KOPT-K1 (cell line): ENCODE results near the gene APP.

Source experiments
- H3K27ac ChIP-seq: fragments of 200-600 bp; sonication (generic); 2 replicates; pipeline ENCODE4 v1.5.1; 2016; ENCODE audit warnings: antibody characterized with exemption, mild to moderate bottlenecking, low read depth, low read length; ENCODE audit not compliant: poor library complexity, severe bottlenecking
- H3K36me3 ChIP-seq: fragments of 200-600 bp; sonication (generic); 2 replicates; pipeline ENCODE4 v1.5.1; 2017; ENCODE audit warnings: antibody characterized with exemption, mild to moderate bottlenecking, low read length, moderate library complexity; ENCODE audit not compliant: insufficient read depth
- H3K9me3 ChIP-seq: fragments of 200-600 bp; sonication (generic); 2 replicates; pipeline ENCODE4 v1.5.1; 2017; ENCODE audit warnings: antibody characterized with exemption, low read length, mild to moderate bottlenecking; ENCODE audit not compliant: insufficient read depth, poor library complexity, severe bottlenecking

Gene APP

DNA sequence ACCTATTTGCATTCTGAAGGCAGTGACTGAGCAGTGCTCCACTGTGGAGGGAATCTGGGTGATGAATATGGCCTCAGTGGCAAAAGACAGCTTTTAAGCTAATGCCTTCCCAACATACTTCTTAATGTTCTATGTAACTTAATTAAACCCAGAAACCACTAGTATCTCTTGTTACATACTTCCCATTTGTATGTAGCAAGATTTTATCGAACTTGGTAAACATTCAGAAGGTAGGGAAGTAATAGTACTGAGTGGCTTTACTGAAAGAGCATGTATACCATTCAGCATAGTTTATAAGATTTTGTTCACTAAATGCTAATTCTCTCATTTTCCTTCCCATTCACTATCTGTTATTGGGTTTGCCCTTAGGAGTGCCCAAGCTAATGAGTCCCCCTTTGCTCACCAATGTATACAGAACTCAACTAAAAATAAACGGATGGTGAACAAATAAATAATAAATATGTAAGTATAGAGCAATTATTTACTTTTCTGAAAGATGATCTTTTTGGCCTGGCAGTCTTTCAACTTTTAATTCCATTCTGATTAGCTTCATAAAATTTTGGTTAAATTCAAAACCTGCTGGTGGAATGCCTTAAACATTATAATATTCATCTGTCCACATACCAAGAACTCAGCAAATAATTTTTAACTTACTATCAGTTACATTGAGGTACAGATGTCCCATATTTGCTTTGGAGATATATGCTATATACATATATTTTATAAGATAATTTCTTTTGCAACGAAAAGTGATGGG, 204.4 kb downstream of the APP start:
- Histone ChIP-seq H3K9me3 (peaks cover under 1% of the 10 kb centered on the region), H3K36me3 (no peaks in the 10 kb centered on the region), H3K27ac (no peak overlapping the region)

DNA sequence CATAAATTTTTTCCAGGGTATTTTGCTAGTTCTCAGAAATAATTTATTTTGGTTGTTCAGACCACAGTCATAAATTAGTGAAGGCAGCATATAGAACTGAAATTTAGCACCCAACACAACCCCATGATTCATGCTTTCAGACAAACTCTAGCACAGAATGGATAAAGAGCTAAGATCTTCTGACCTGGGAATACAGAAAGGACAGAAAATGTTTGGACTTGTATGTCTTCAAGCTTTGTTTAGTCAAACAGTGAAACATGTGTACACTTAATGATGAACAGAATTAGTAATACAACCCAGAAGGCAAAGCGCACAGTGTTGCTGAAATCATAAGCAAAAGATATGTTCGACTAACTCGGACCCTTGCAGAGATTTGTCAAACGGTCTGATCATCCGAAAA, 205.6 kb downstream of the APP start:
- Histone ChIP-seq H3K27ac (no peak overlapping the region), H3K9me3 (no peaks in the 10 kb centered on the region), H3K36me3 (no peaks in the 10 kb centered on the region)

DNA sequence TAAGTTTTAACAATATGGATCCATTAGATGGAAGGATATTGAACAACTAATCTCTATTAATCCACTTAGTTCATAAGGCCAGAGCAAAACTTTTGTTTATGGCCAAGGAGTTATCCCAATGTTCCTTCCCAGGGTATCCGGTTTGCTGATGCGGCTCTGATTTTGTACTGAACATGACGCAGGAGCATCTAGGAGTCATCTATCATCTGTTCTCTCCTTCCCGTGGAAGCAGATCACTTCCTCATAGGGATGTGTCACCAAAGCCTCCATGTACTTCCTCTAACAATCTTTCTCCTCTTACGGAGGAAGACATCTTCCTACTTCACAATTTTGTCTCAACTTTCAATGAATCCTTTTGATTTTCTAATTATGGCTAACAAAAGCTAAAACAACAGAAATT, 206.6 kb downstream of the APP start:
- Histone ChIP-seq H3K9me3 (no peaks in the 10 kb centered on the region), H3K27ac (no peak overlapping the region), H3K36me3 (no peaks in the 10 kb centered on the region)

DNA sequence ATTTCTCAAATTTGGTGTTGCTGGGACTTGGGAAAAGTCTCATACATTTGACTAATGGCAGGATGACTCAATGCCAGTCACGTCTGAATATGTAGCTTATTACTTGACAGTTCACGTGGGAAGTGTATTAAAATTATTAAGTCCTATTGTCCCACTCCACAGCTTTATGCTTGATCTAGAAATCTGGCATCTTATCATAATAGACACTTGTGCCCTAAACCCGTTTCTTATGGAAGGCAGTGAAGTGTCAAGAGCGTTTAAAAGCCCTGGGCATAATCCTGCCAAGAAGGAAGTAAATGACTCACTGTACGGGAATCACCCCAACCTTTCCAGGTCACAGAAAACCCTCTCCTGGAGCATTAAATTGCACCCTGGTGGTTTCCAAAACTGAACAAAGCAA, 207.4 kb downstream of the APP start:
- Histone ChIP-seq H3K9me3 (no peaks in the 10 kb centered on the region), H3K36me3 (no peaks in the 10 kb centered on the region), H3K27ac (no peak overlapping the region)

DNA sequence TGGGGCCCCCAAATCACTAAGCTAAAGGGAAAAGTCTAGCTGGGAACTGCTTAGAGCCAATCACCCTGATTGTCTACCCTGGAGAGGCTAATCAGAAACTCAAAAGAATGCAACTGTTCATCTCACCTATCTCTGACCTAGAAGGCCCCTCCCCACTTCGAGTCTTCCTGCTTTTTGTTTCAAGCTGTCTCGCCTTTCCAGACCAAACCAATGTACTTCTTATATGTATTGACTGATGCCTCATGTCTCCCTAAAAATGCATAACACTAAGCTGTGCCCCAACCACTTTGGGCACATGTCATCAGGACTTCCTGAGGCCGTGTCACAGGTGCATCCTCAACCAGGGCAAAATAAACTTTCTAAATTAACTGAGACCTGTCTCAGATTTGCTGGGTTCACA, 209.5 kb downstream of the APP start:
- H3K27ac ChIP-seq: no peak overlapping the region
- H3K36me3 ChIP-seq: no peaks in the 10 kb centered on the region
- H3K9me3 ChIP-seq: no peaks in the 10 kb centered on the region

DNA sequence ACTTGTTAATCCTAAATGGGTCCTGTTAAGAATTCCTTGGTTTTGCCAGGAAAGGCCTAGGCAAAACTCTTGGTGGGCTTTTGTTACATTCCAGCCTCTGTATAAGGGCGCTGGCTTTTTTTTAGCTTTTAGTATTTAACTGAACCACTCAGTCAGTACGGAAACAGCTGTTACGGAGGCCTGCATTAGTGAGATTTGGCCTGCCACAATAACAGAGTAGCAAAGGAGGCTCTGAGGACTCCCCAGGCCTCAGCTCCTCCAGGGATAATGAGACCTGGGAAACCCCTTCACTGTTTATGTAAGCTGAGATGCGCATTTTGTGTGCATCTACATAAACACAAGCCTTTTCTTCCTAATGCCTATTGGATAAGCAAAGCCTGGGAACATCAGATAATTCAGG, 210.2 kb downstream of the APP start:
- Histone ChIP-seq H3K36me3 (no peaks in the 10 kb centered on the region), H3K27ac (no peak overlapping the region), H3K9me3 (no peaks in the 10 kb centered on the region)

DNA sequence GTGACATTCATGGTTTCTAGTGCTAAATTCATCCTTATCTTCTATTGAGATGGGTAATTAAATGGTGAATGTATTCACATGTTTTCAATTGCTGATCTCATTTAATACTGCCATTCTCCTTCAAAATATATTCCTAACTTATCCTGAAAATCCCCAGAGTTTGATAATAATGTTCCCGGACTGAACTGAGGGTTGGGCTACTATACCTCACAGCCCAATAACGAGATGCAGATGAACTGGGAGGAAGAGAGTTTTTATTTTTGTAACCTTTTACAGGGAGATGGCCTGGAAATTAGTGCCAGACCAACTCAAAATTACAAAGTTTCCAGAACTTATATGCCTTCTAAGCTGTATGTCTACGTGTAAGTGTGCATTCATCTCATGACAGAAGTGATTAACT, 210.8 kb downstream of the APP start:
- Histone ChIP-seq H3K9me3 (no peaks in the 10 kb centered on the region), H3K27ac (no peak overlapping the region), H3K36me3 (no peaks in the 10 kb centered on the region)

DNA sequence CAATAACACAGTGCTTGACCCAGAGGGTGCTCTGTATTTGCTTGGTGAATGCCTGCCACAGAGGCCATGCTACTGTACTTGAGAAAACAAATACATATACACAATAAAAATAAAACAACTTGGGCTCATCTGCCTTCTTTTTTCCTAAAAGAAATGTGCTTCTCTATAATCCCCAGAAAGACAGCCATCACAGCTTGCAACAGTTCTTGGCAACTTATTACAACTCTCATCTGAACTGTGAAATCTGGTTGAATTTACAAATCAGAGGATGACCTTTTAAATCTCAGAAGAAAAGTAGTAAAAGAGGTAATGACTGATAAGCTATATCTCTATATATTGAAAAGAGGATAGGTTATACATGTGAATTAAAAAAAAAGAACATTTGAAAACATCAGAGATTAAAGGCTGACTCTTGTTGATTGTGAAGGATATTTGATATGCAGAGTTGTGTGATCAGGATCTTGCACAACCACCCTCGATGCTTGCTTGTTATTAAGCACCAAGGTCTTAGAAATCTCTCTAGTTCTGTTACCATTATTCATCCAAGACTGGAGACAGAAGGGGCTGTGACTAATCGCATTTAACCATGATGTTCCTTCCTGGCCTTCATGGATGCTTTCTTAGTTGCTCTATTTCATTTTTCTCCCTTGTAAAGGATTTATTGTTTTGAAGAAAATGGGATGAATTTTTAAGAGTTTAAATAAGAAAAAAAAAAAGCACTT, 213.4 kb downstream of the APP start:
- H3K27ac ChIP-seq: no peak overlapping the region
- no peaks in the 10 kb centered on the region for H3K9me3 ChIP-seq
- H3K36me3 ChIP-seq: no peaks in the 10 kb centered on the region

DNA sequence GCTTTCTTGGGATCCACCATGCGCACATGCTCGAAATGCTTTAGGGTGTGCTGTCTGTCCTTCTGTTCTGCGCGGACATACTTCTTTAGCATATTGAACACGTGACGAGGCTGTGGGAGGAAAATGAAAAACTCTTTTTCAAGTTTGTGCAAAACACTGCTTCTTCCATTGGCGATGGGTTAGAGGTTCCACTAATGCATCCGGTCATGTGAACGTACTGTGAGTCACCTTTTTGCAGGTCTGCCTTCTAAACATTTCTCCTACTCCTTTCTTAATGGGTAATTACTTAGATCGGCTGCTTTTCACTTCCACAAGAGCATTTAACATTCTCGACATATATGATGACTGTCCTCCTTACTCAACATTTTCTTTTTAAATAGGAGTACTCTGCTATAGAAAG, 214.9 kb downstream of the APP start:
- H3K36me3 ChIP-seq: no peaks in the 10 kb centered on the region
- no peaks in the 10 kb centered on the region for H3K9me3 ChIP-seq
- H3K27ac ChIP-seq: no peak overlapping the region

DNA sequence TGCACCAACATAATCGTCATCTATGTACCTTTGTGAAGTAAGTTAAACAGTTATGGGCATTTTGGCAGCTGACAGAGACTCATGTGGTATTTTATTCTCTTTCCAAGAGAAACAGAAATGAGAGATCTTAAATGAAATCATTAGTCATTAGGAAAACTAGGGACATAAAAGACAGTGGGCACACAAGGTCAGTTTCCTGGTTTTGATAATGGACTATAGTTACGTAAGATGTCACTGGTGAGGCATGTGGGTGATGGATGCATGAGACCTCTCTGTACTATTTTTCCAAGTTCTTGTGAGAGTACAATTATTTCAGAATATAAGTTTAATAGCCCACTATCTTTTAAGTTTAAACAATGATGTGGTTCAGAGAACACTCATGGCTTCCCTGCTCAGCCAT, 216.9 kb downstream of the APP start:
- no peak overlapping the region for H3K27ac ChIP-seq
- H3K9me3 ChIP-seq: no peaks in the 10 kb centered on the region
- H3K36me3 ChIP-seq: no peaks in the 10 kb centered on the region

DNA sequence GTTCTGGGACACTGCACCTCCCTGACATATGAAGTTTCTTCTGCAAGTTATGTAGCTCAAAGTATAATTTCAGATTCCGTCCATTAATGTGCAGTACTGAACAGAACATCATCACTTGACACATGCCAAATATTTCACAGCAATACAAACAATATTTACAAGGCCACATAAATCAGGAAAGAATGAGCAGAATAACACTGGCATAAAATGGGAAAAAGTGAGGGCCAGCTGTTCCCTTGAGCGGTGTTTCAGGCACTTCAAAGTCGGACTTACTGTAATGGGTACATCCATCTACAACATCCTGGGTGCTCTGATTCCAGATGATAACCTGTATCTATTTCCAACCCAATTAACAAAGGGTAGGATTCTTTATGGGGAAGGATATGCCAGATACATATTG, 217.4 kb downstream of the APP start:
- Histone ChIP-seq H3K9me3 (no peaks in the 10 kb centered on the region), H3K36me3 (no peaks in the 10 kb centered on the region), H3K27ac (no peak overlapping the region)

DNA sequence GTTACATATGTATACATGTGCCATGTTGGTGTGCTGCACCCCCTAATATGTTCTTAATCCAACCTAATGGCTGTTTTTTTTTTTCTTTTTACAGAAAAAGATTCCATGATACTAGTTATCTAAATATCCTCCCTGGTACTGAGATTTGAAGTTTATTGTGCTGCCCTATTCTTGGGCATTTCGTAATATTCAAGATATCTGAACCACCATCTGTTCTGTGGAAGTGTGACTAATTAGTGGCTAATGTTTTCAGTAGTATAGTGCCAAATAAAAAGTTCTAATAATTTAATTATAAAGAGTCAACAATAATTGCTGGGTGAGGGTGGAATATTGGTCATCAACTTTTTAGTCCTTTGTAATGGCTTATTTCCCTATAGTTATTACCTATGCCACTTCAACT, 218.3 kb downstream of the APP start:
- H3K27ac ChIP-seq: no peak overlapping the region
- no peaks in the 10 kb centered on the region for H3K9me3 ChIP-seq
- H3K36me3 ChIP-seq: no peaks in the 10 kb centered on the region

DNA sequence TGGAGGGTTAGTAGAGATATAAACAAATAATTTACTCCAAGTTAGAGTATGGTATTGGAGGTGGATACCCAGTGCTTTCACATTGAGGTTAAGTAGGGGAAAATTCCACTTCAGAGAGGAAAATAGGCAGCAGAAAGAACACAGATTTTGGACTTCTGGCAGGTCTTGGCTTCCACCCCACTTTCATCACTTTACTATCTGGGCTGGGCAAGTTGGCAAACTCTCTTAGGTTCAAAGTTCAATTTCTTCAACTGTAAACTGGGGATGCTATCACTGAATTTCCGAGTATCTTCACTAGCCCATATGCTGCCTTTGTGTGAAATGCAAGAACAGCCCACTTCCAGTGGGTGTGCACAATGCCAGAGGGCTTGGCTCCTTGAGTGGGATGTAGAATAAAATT, 220.9 kb downstream of the APP start:
- H3K27ac ChIP-seq: no peak overlapping the region
- H3K36me3 ChIP-seq: no peaks in the 10 kb centered on the region
- H3K9me3 ChIP-seq: peaks cover 11% of the 10 kb centered on the region

DNA sequence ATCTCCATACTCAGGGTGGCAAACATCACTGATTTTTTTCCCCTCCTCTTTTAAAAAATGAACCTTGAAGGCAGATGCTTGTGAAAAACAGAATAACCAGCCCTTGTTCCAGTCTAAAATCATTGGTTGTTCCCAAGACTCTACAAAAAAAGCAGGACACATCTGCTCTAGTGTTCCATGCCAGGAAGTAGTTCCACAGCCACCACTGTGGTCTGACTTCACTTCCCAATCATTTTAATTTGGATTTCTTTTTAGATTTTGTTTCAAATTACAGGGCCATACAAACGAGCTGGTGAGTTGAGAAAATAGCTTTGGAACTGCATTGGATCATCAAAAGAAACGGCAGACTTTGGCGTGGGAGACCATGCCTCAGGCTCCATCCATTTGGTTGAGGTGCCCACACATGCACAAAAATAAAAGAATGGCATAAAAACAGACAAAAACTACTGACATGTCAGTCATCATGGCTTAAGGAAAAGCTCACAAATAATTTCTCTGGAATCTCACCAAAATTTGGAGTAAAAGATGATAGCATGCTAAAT, 225.8 kb downstream of the APP start:
- H3K27ac ChIP-seq: no peak overlapping the region
- peaks cover 11% of the 10 kb centered on the region for H3K9me3 ChIP-seq
- no peaks in the 10 kb centered on the region for H3K36me3 ChIP-seq

DNA sequence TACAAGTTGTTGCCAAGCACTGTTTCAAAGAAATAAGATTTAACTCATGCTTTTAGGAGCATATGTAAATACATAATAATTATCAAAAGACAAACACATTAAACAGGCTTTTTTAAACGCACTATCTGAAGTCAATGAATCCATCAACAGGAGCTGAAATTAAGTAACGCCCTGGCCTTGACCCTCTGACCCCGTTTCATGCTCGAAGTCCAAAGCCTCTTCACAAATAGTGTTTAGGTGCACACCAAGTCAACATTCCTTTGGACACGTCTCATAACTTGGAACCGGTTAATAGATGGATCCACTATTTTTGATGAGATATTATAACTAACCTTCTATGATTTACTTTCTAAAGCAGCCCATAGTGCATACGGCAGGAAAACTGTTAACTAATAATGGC, 226.5 kb downstream of the APP start:
- Histone ChIP-seq H3K9me3 (peaks cover 11% of the 10 kb centered on the region), H3K36me3 (no peaks in the 10 kb centered on the region), H3K27ac (no peak overlapping the region)

DNA sequence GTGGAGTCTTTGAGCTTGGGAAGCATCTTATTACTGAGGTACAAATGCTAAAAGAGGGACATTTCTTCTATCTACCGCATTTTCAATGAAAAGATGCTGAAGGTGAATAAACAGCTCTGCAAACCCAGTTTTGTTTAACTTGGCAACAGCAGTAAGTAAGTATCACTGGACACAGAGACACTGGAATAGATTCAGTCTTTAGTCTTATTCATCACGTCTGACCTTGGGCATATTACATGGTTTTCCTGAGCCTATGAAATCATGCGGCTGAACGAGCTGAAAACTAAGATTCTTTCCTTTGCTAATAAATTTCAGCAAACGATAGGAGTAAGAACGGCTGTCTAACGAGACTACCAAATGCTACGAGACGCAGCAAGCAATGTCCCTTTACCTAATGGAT, 228.4 kb downstream of the APP start:
- H3K36me3 ChIP-seq: no peaks in the 10 kb centered on the region
- H3K27ac ChIP-seq: no peak overlapping the region
- peaks cover 11% of the 10 kb centered on the region for H3K9me3 ChIP-seq
